A549 (cell line): ENCODE data around the gene ACTRT2. TPM values are rescaled to one million over a fixed set of nuclear protein-coding genes. Genes with fewer than 3 reads are reported as not detected.

Experiments
- ATAC-seq, 2 experiments: fragments of 200-7000 bp in 1 of 2; fragments of >200 bp in 1 of 2; cut with Nextera tagmentation in 1 of 2; cut with Tn5 transposase in 1 of 2; 3 replicates each; pipeline versions ENCODE4 v1.8.0 to v1.9.1; 2018 to 2020; ENCODE audit warnings: mild to moderate bottlenecking in 1 of 2, moderate library complexity in 1 of 2
- CTCF ChIA-PET: fragments of 300-600 bp; sonication (Branson Sonifier 250); formaldehyde crosslinking; extraction: SDS; loops from one replicate; lab custom pipeline; 2021; ENCODE audit warnings: antibody characterized with exemption, inconsistent platforms; lab: Yijun Ruan, JAX
- POLR2A ChIA-PET: fragments of 350-600 bp; formaldehyde crosslinking; extraction: SDS; loops from one replicate; lab custom pipeline; 2021; ENCODE audit warnings: antibody characterized with exemption, inconsistent platforms; lab: Yijun Ruan, JAX
- DNase-seq, 2 experiments: peaks; one replicate each; pipeline versions ENCODE4 v3.0.0 to v3.0.0-alpha.2; 2011 to 2016; ENCODE audit warnings: low read depth in 1 of 2, low spot score in 1 of 2
- FAIRE-seq: peaks from 2 replicates; lab custom pipeline; 2011; peaks lifted over from hg19 to GRCh38; lab: Jason Lieb, UNC
- H3K27ac ChIP-seq, 2 experiments: fragments of >200 bp; sonication (Bioruptor Twin); formaldehyde crosslinking; 3 replicates each; pipeline ENCODE4 v1.5.1; 2016 to 2017
- H3K4me1 ChIP-seq: fragments of >200 bp; sonication (Bioruptor Twin); formaldehyde crosslinking; 3 replicates; pipeline ENCODE4 v1.6.1; 2016
- H3K4me2 ChIP-seq: fragments of >200 bp; sonication (Bioruptor Twin); formaldehyde crosslinking; 3 replicates; pipeline ENCODE4 v1.6.1; 2016
- H3K4me3 ChIP-seq: fragments of >200 bp; sonication (Bioruptor Twin); formaldehyde crosslinking; 3 replicates; pipeline ENCODE4 v1.5.1; 2016
- H3K9me3 ChIP-seq: fragments of >200 bp; sonication (Bioruptor Twin); formaldehyde crosslinking; 3 replicates; pipeline ENCODE4 v1.6.1; 2016
- CBX2 ChIP-seq: fragments of 200-600 bp; sonication (generic); IDR thresholded peaks from 2 replicates; pipeline ENCODE4 v1.6.1; 2016; ENCODE audit warnings: low read depth, mild to moderate bottlenecking, borderline replicate concordance
- CEBPB ChIP-seq, 2 experiments: fragments of >200 bp in 1 of 2; sonication (Bioruptor Twin) in 1 of 2; formaldehyde crosslinking in 1 of 2; IDR thresholded peaks; 2 replicates each; pipeline ENCODE4 v1.6.1; 2012 to 2016
- CHD2 ChIP-seq: fragments of 150-350 bp; IDR thresholded peaks from 2 replicates; pipeline ENCODE4 v1.6.1; 2014; ENCODE audit warnings: low read length; ENCODE audit not compliant: partially characterized antibody
- E2F6 ChIP-seq: IDR thresholded peaks from 2 replicates; pipeline ENCODE4 v1.6.1; 2012; ENCODE audit warnings: low read depth, borderline replicate concordance
- EP300 ChIP-seq, 2 experiments: fragments of >200 bp; sonication (Bioruptor Twin); formaldehyde crosslinking; IDR thresholded peaks; 2 replicates in 1 of 2; 3 replicates in 1 of 2; pipeline ENCODE4 v1.6.1; 2016 to 2017
- FOXS1 ChIP-seq: fragments of 250-450 bp; sonication (Bioruptor Pico); IDR thresholded peaks from 2 replicates; pipeline ENCODE4 v1.5.0; 2020; ENCODE audit warnings: mild to moderate bottlenecking, moderate library complexity
- GATA3 ChIP-seq: IDR thresholded peaks from 2 replicates; pipeline ENCODE4 v1.6.1; 2012; ENCODE audit warnings: borderline replicate concordance
- HDAC2 ChIP-seq: fragments of 200-600 bp; sonication (generic); IDR thresholded peaks from 2 replicates; pipeline ENCODE4 v1.6.1; 2016
- HOXA7 ChIP-seq: fragments of 250-450 bp; sonication (Bioruptor Pico); IDR thresholded peaks from 2 replicates; pipeline ENCODE4 v1.5.0; 2020; ENCODE audit warnings: mild to moderate bottlenecking, moderate library complexity
- HOXB13 ChIP-seq: fragments of 250-450 bp; sonication (Bioruptor Pico); IDR thresholded peaks from 2 replicates; pipeline ENCODE4 v1.5.0; 2020; ENCODE audit warnings: low read depth, mild to moderate bottlenecking, moderate library complexity
- JUN ChIP-seq, 2 experiments: fragments of >200 bp; sonication (Bioruptor Twin); formaldehyde crosslinking; IDR thresholded peaks; 2 replicates in 1 of 2; 3 replicates in 1 of 2; pipeline ENCODE4 v1.6.1; 2016 to 2017
- JUNB ChIP-seq: fragments of >200 bp; sonication (Bioruptor Twin); formaldehyde crosslinking; IDR thresholded peaks from 2 replicates; pipeline ENCODE4 v1.6.1; 2016
- KDM5A ChIP-seq: fragments of 200-600 bp; sonication (generic); IDR thresholded peaks from 2 replicates; pipeline ENCODE4 v1.6.1; 2016; ENCODE audit warnings: antibody characterized with exemption, mild to moderate bottlenecking
- MAZ ChIP-seq: fragments of 150-350 bp; IDR thresholded peaks from 2 replicates; pipeline ENCODE4 v1.6.1; 2014; ENCODE audit warnings: antibody characterized with exemption, low read depth, low read length, borderline replicate concordance
- NPAS2 ChIP-seq: fragments of 250-450 bp; sonication (Bioruptor Pico); IDR thresholded peaks from 2 replicates; pipeline ENCODE4 v1.8.0; 2022; ENCODE audit warnings: mild to moderate bottlenecking, moderate library complexity, borderline replicate concordance
- NR3C1 ChIP-seq: fragments of >200 bp; sonication (Bioruptor Twin); formaldehyde crosslinking; IDR thresholded peaks from 3 replicates; pipeline ENCODE4 v1.6.1; 2017
- PHF8 ChIP-seq: fragments of 200-600 bp; sonication (generic); IDR thresholded peaks from 2 replicates; pipeline ENCODE4 v1.6.1; 2016; ENCODE audit warnings: low read depth, mild to moderate bottlenecking, antibody characterized with exemption, moderate library complexity, borderline replicate concordance
- RARB ChIP-seq: fragments of 250-450 bp; sonication (Bioruptor Pico); IDR thresholded peaks from 2 replicates; pipeline ENCODE4 v1.8.0; 2021; ENCODE audit warnings: mild to moderate bottlenecking, moderate library complexity
- REST ChIP-seq: fragments of 200-600 bp; sonication (generic); IDR thresholded peaks from 2 replicates; pipeline ENCODE4 v1.6.1; 2016; ENCODE audit warnings: antibody characterized with exemption, mild to moderate bottlenecking, moderate library complexity
- RNF2 ChIP-seq: fragments of 200-600 bp; sonication (generic); IDR thresholded peaks from 2 replicates; pipeline ENCODE4 v1.6.1; 2016; ENCODE audit warnings: low read depth, mild to moderate bottlenecking, antibody characterized with exemption, moderate library complexity, borderline replicate concordance
- SREBF2 ChIP-seq: fragments of 450-650 bp; IDR thresholded peaks from 2 replicates; pipeline ENCODE4 v1.6.1; 2014; ENCODE audit warnings: mild to moderate bottlenecking, moderate library complexity
- TP53 ChIP-seq: fragments of 250-450 bp; sonication (Bioruptor Pico); IDR thresholded peaks from 2 replicates; pipeline ENCODE4 v1.5.0; 2021; ENCODE audit warnings: mild to moderate bottlenecking, moderate library complexity
- WGBS: methylation state at CpG from one replicate; pipeline ENCODE4 v1.1.6; 2017; ENCODE audit errors: missing lambda C conversion rate; 5-methylcytosine and 5-hydroxymethylcytosine counted together
- polyA plus RNA-seq, 4 experiments: library from polyadenylated mRNA; depleted of rRNA in 3 of 4; stranded (reverse); fragments of >200 nt; fragmentation: RNase III in 1 of 4; extraction: RNeasy Plus Mini Kit Qiagen cat#74134 plus additional on column Dnase treatment in 1 of 4; gene quantifications; 2 replicates in 3 of 4; 3 replicates in 1 of 4; pipeline ENCODE4 v1.2.3, GENCODE V29; 2011 to 2017
- TF ChIP-seq, protein P1 (sequence below): fragments of >200 bp; sonication (Bioruptor Twin); formaldehyde crosslinking; IDR thresholded peaks from 2 replicates; pipeline ENCODE4 v1.6.1; 2016
- TF ChIP-seq, protein P2 (sequence below): fragments of 250-450 bp; sonication (Bioruptor Pico); IDR thresholded peaks from 2 replicates; pipeline ENCODE4 v1.5.0; 2020; ENCODE audit warnings: low read depth, mild to moderate bottlenecking, moderate library complexity

The ACTRT2 gene
- polyA plus RNA-seq, 2 of the 4 experiments (the other 2 are of a cell fraction) = not detected

DNA sequence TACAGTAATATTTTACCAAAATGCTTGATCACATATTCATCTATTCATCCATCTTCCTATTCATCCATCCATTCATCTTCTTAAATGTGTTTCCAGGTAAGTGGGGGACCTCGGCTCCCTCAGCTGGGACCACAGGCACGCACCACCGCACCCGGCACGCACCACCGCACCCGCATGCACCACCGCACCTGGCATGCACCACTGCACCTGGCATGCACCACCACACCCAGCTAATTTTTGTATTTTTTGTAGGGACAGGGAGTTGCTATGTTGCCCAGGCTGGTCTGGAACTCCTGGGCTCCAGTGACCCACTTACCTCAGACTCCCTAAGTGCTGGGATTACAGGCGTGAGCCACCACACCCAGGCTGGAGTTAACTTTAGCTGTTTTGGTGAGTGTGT lies 21.2 kb downstream of the ACTRT2 start:
- CTCF ChIA-PET = no interaction called here

GRCh38 chr1:3049164-3049563 lies 27.9 kb downstream of the ACTRT2 start:
- no peak overlapping the region for H3K4me3 ChIP-seq
- DNase-seq = no peak
- 0% methylated on average over 1 of the region's 7 CpGs for WGBS
- CTCF ChIA-PET = no interaction called here
- no peaks in the 10 kb centered on the region for H3K9me3 ChIP-seq
- POLR2A ChIA-PET = no interaction called here
- TF ChIP-seq NPAS2 (CRISPR knock-in tag) = no peak
- no peak for TF ChIP-seq TP53 (CRISPR knock-in tag)
- TF ChIP-seq PHF8 = no peak
- TF ChIP-seq HOXB13 (CRISPR knock-in tag) = no peak
- TF ChIP-seq REST = no peak
- TF ChIP-seq CEBPB (IDR thresholded peaks at IDR 0.05) = no peak
- no peak for TF ChIP-seq GATA3
- no peak for TF ChIP-seq E2F6
- TF ChIP-seq KDM5A = no peak
- TF ChIP-seq, protein P1, sequence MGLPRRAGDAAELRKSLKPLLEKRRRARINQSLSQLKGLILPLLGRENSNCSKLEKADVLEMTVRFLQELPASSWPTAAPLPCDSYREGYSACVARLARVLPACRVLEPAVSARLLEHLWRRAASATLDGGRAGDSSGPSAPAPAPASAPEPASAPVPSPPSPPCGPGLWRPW = no peak
- TF ChIP-seq CBX2 = no peak
- no peak for TF ChIP-seq JUN (IDR thresholded peaks at IDR 0.05)
- TF ChIP-seq, protein P2, sequence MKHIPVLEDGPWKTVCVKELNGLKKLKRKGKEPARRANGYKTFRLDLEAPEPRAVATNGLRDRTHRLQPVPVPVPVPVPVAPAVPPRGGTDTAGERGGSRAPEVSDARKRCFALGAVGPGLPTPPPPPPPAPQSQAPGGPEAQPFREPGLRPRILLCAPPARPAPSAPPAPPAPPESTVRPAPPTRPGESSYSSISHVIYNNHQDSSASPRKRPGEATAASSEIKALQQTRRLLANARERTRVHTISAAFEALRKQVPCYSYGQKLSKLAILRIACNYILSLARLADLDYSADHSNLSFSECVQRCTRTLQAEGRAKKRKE = no peak
- TF ChIP-seq CHD2 = no peak
- no peak for TF ChIP-seq HOXA7 (CRISPR knock-in tag)
- no peak for TF ChIP-seq EP300 (IDR thresholded peaks at IDR 0.05)
- no peak for TF ChIP-seq NR3C1
- no peak for TF ChIP-seq SREBF2
- no peak for TF ChIP-seq FOXS1 (CRISPR knock-in tag)
- TF ChIP-seq RNF2 = no peak
- H3K27ac ChIP-seq = no peak overlapping the region
- FAIRE-seq = no peak
- ATAC-seq = no peak
- no peak overlapping the region for H3K4me2 ChIP-seq
- H3K4me1 ChIP-seq = no peaks in the 10 kb centered on the region

More for the DNA sequence above, 21.2 kb downstream of the ACTRT2 start:
- Histone ChIP-seq H3K9me3 (no peaks in the 10 kb centered on the region), H3K4me3 (no peak overlapping the region), H3K4me2 (no peak overlapping the region), H3K27ac (no peak overlapping the region), H3K4me1 (no peaks in the 10 kb centered on the region)
- no peak for ATAC-seq
- POLR2A ChIA-PET = no interaction called here
- TF ChIP-seq JUNB = no peak
- no peak for TF ChIP-seq MAZ
- TF ChIP-seq HDAC2 = no peak
- no peak for TF ChIP-seq RARB (CRISPR knock-in tag)
- no peak for TF ChIP-seq E2F6
- DNase-seq = no peak
- no peak for FAIRE-seq
- WGBS = 68% methylated on average over 9 of the region's 9 CpGs
